Adrenal gland (tissue), 5 donors: Measurements from ENCODE around the gene TCEANC.

Experiments used
- CTCF ChIP-seq, 6 experiments: fragments of 450-650 bp in 4 of 6; fragments of 200-600 bp in 2 of 6; sonication (generic) in 1 of 6; IDR thresholded peaks; 1 replicate in 5 of 6; 2 replicates in 1 of 6; pipeline versions ENCODE4 v1.5.1 to v1.8.0; 2016 to 2021; ENCODE audit warnings: antibody characterized with exemption in 6 of 6, mild to moderate bottlenecking in 2 of 6, moderate library complexity in 1 of 6
- POLR2A ChIP-seq, 2 donors: fragments of 450-650 bp; IDR thresholded peaks; one replicate each; pipeline ENCODE4 v1.6.1; 2017; ENCODE audit warnings: antibody characterized with exemption in 2 of 2, mild to moderate bottlenecking in 2 of 2, moderate library complexity in 1 of 2
- donor health status: DM: no; HTN: no; CAD: no.

GRCh38 chrX:13684361-13684760, 31.4 kb downstream of the TCEANC start:
- TF ChIP-seq CTCF (IDR thresholded peaks at IDR 0.05): no peak
- TF ChIP-seq POLR2A (IDR thresholded peaks at IDR 0.05): no peak
